T47D (cell line): Measurements from ENCODE around the gene GOLM1.

Experiments used
- DNase-seq, 2 experiments: peaks; one replicate each; pipeline versions ENCODE4 v3.0.0 to v3.0.0-alpha.2; 2011 to 2012; ENCODE audit warnings: low read depth in 1 of 2, low spot score in 1 of 2
- JUND ChIP-seq: IDR thresholded peaks from 2 replicates; pipeline ENCODE4 v1.6.1; 2012; ENCODE audit warnings: low read depth
- in situ Hi-C: cut with HindIII; loops from 2 replicates; pipeline ENCODE4 v1.10.0; 2016; ENCODE audit warnings: low sequenced_read_pairs, low pct_unique_long_range_greater_than_20kb

The GOLM1 gene

GRCh38 chr9:85978496-85978895, 120.9 kb downstream of the GOLM1 start:
- in situ Hi-C loops, result no loop called here
- TF ChIP-seq JUND, result no peak
- DNase-seq, result no peak
